Glutamatergic neuron (in vitro differentiated cells): ENCODE results near the gene NBAS. TPM values are rescaled to one million over a fixed set of nuclear protein-coding genes. Genes with fewer than 3 reads are reported as not detected.

Experiments used
- DNase-seq: peaks from one replicate; pipeline ENCODE4 v3.0.0; 2022
- H3K27ac Mint-ChIP-seq: one replicate; pipeline ENCODE4 v1.8.0; 2020; ENCODE audit warnings: mild to moderate bottlenecking, mixed read lengths, inconsistent platforms; ENCODE audit not compliant: unreplicated experiment
- H3K27me3 Mint-ChIP-seq: one replicate; pipeline ENCODE4 v1.8.0; 2020; ENCODE audit warnings: mild to moderate bottlenecking, moderate library complexity, mixed read lengths, inconsistent platforms; ENCODE audit not compliant: unreplicated experiment
- H3K36me3 Mint-ChIP-seq: one replicate; pipeline ENCODE4 v1.8.0; 2020; ENCODE audit warnings: mild to moderate bottlenecking, mixed read lengths, inconsistent platforms; ENCODE audit not compliant: unreplicated experiment
- H3K4me1 Mint-ChIP-seq: one replicate; pipeline ENCODE4 v1.8.0; 2020; ENCODE audit warnings: mild to moderate bottlenecking, low read depth, mixed read lengths, inconsistent platforms; ENCODE audit not compliant: unreplicated experiment
- H3K4me3 Mint-ChIP-seq: one replicate; pipeline ENCODE4 v1.8.0; 2020; ENCODE audit warnings: mild to moderate bottlenecking, mixed read lengths, inconsistent platforms; ENCODE audit not compliant: unreplicated experiment
- H3K9me3 Mint-ChIP-seq: one replicate; pipeline ENCODE4 v1.8.0; 2020; ENCODE audit warnings: mild to moderate bottlenecking, moderate library complexity, mixed read lengths, inconsistent platforms; ENCODE audit not compliant: unreplicated experiment
- CTCF ChIP-seq: fragments of 200-600 bp; sonication (generic); IDR thresholded peaks from one replicate; pipeline ENCODE4 v1.5.0; 2021; ENCODE audit not compliant: partially characterized antibody, unreplicated experiment
- total RNA-seq: library from RNA; stranded (reverse); fragmentation: NEBNext Ultra II Directional; extraction: Animal tissue kit (Norgen Biotek cat#: 25700); gene quantifications from one replicate; pipeline ENCODE4 v1.2.1, GENCODE V29; 2021; ENCODE audit not compliant: unreplicated experiment

Gene NBAS
- total RNA-seq, 1 donor from 2014 or later, result 46.1 TPM

- Mint-ChIP-seq H3K27ac (no peak overlapping the region), H3K27me3 (peaks cover 10% of the 10 kb centered on the region), H3K36me3 (peaks cover 10% of the 10 kb centered on the region), H3K4me3 (no peak overlapping the region), H3K4me1 (no peaks in the 10 kb centered on the region), H3K9me3 (peaks cover 7% of the 10 kb centered on the region)
- no peak for DNase-seq
- TF ChIP-seq CTCF, result no peak
These were observed 433.3 kb downstream of the NBAS start for GRCh38 chr2:15127876-15128275.

GRCh38 chr2:15127301-15127700 lies 433.8 kb downstream of the NBAS start:
- no peaks in the 10 kb centered on the region for H3K4me1 Mint-ChIP-seq
- H3K27ac Mint-ChIP-seq, result no peak overlapping the region
- TF ChIP-seq CTCF, result no peak
- DNase-seq, result no peak
- no peak overlapping the region for H3K4me3 Mint-ChIP-seq
- peaks cover 10% of the 10 kb centered on the region for H3K36me3 Mint-ChIP-seq
- H3K27me3 Mint-ChIP-seq, result peaks cover 10% of the 10 kb centered on the region
- H3K9me3 Mint-ChIP-seq, result peaks cover 7% of the 10 kb centered on the region

DNA sequence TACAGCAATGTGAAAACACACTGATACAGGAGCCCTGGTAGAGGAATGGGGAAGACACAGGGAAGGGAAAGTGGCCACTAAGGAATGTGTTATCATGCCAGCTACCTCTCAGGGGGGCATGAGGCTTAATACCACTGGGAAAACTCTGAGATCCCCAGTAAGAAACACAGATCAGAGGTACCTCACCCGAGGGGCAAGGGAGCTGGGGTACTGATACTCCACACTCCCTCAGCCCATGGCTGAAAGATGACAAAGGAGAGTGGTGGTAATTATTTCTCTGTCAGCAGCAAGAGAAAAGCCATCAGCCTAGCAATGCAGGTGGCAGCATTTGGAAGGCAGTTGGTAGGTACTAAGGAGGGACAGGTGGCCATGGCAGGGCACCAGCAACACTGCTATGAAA lies 434.8 kb downstream of the NBAS start:
- Mint-ChIP-seq H3K36me3 (peaks cover 14% of the 10 kb centered on the region), H3K27ac (no peak overlapping the region), H3K27me3 (peaks cover 10% of the 10 kb centered on the region), H3K4me3 (no peak overlapping the region), H3K4me1 (no peaks in the 10 kb centered on the region), H3K9me3 (peaks cover 7% of the 10 kb centered on the region)
- DNase-seq, result no peak
- TF ChIP-seq CTCF, result no peak

- no peak for DNase-seq
- H3K4me3 Mint-ChIP-seq, result no peak overlapping the region
- peaks cover 7% of the 10 kb centered on the region for H3K9me3 Mint-ChIP-seq
- H3K27ac Mint-ChIP-seq, result no peak overlapping the region
- peaks cover 5% of the 10 kb centered on the region for H3K27me3 Mint-ChIP-seq
- H3K4me1 Mint-ChIP-seq, result peaks cover 3% of the 10 kb centered on the region
- peaks cover 14% of the 10 kb centered on the region for H3K36me3 Mint-ChIP-seq
- no peak for TF ChIP-seq CTCF
These were observed 438.2 kb downstream of the NBAS start for GRCh38 chr2:15122915-15123314.

- no peak for TF ChIP-seq CTCF
- Mint-ChIP-seq H3K4me3 (no peak overlapping the region), H3K36me3 (peaks cover 14% of the 10 kb centered on the region), H3K9me3 (peaks cover 4% of the 10 kb centered on the region), H3K4me1 (peaks cover 3% of the 10 kb centered on the region), H3K27me3 (no peaks in the 10 kb centered on the region), H3K27ac (no peak overlapping the region)
- no peak for DNase-seq
These were observed 440.5 kb downstream of the NBAS start for GRCh38 chr2:15120631-15121030.
